Neuronal stem cell (in vitro differentiated cells): Measurements from ENCODE around the gene GJA9. TPM values are rescaled to one million over a fixed set of nuclear protein-coding genes. Genes with fewer than 3 reads are reported as not detected.

Source experiments
- DNase-seq: peaks from one replicate; pipeline ENCODE4 v3.0.0-alpha.2; 2013; ENCODE audit warnings: low spot score
- H2AFZ ChIP-seq: one replicate; pipeline ENCODE4 v1.6.1; 2013; ENCODE audit warnings: mild to moderate bottlenecking, low read length, inconsistent platforms
- H2AK5ac ChIP-seq: 2 replicates; pipeline ENCODE4 v1.6.1; 2013; ENCODE audit warnings: low read depth, mild to moderate bottlenecking, inconsistent platforms, low read length, moderate library complexity, mixed read lengths
- H2BK120ac ChIP-seq: 2 replicates; pipeline ENCODE4 v1.6.1; 2013; ENCODE audit warnings: low read depth, mild to moderate bottlenecking, inconsistent platforms, low read length, moderate library complexity, mixed read lengths
- H2BK12ac ChIP-seq: one replicate; pipeline ENCODE4 v1.6.1; 2013; ENCODE audit warnings: low read length, inconsistent platforms
- H2BK15ac ChIP-seq: 2 replicates; pipeline ENCODE4 v1.6.1; 2013; ENCODE audit warnings: mild to moderate bottlenecking, low read length, inconsistent platforms, mixed read lengths
- H2BK5ac ChIP-seq: one replicate; pipeline ENCODE4 v1.6.1; 2013; ENCODE audit warnings: inconsistent platforms, mild to moderate bottlenecking, low read length, moderate library complexity
- H3K14ac ChIP-seq: one replicate; pipeline ENCODE4 v1.6.1; 2013; ENCODE audit warnings: low read length, inconsistent platforms
- H3K18ac ChIP-seq: 2 replicates; pipeline ENCODE4 v1.6.1; 2013; ENCODE audit warnings: low read length, inconsistent platforms
- H3K23ac ChIP-seq: 2 replicates; pipeline ENCODE4 v1.6.1; 2013; ENCODE audit warnings: low read depth, mild to moderate bottlenecking, mixed read lengths, low read length, inconsistent platforms; ENCODE audit not compliant: poor library complexity
- H3K27ac ChIP-seq: replicated peaks from 3 replicates; pipeline ENCODE4 v1.5.1; 2013; ENCODE audit warnings: low read length, inconsistent platforms
- H3K27me3 ChIP-seq, 3 experiments: 2 replicates each; pipeline ENCODE4 v1.6.1; 2013; ENCODE audit warnings: low read length in 3 of 3, mild to moderate bottlenecking in 2 of 3, inconsistent platforms in 1 of 3, low read depth in 1 of 3, mixed read lengths in 1 of 3, moderate library complexity in 1 of 3; ENCODE audit not compliant: control insufficient read depth in 3 of 3, insufficient read depth in 3 of 3
- H3K36me3 ChIP-seq, 2 donors: replicated peaks in 1 of 2; 2 replicates each; pipeline ENCODE4 v1.6.1; 2013; ENCODE audit warnings: low read length in 2 of 2; ENCODE audit not compliant: control insufficient read depth in 2 of 2, insufficient read depth in 2 of 2
- H3K4ac ChIP-seq: 2 replicates; pipeline ENCODE4 v1.6.1; 2013; ENCODE audit warnings: inconsistent platforms, mild to moderate bottlenecking, low read length, moderate library complexity
- H3K4me1 ChIP-seq, 2 donors: 1 replicate in 1 of 2; 2 replicates in 1 of 2; pipeline ENCODE4 v1.6.1; 2013; ENCODE audit warnings: low read length in 2 of 2, low read depth in 1 of 2; ENCODE audit not compliant: control insufficient read depth in 2 of 2, insufficient read depth in 1 of 2
- H3K4me2 ChIP-seq: one replicate; pipeline ENCODE4 v1.6.1; 2013; ENCODE audit warnings: mild to moderate bottlenecking, low read length, inconsistent platforms; ENCODE audit not compliant: insufficient read depth, poor library complexity, severe bottlenecking
- H3K4me3 ChIP-seq, 2 donors: 2 replicates each; pipeline ENCODE4 v1.5.1; 2013; ENCODE audit warnings: low read length in 2 of 2, mild to moderate bottlenecking in 2 of 2, inconsistent platforms in 1 of 2, moderate library complexity in 1 of 2
- H3K79me1 ChIP-seq: one replicate; pipeline ENCODE4 v1.6.1; 2013; ENCODE audit warnings: low read depth, mild to moderate bottlenecking, inconsistent platforms, low read length, moderate library complexity
- H3K9ac ChIP-seq: one replicate; pipeline ENCODE4 v1.6.1; 2013; ENCODE audit warnings: mild to moderate bottlenecking, low read depth, low read length, inconsistent platforms; ENCODE audit not compliant: poor library complexity
- H3K9me3 ChIP-seq, 2 donors: replicated peaks in 1 of 2; 2 replicates each; pipeline versions ENCODE3 to v1.6.1; 2013; ENCODE audit warnings: low read length in 2 of 2, mild to moderate bottlenecking in 2 of 2, inconsistent platforms in 1 of 2, low read depth in 1 of 2, mixed read lengths in 1 of 2, moderate library complexity in 1 of 2; ENCODE audit not compliant: control insufficient read depth in 2 of 2, insufficient read depth in 1 of 2
- H4K8ac ChIP-seq: one replicate; pipeline ENCODE4 v1.6.1; 2013; ENCODE audit warnings: low read depth, mild to moderate bottlenecking, inconsistent platforms, low read length, moderate library complexity
- H4K91ac ChIP-seq: one replicate; pipeline ENCODE4 v1.6.1; 2013; ENCODE audit warnings: low read length, low read depth, mild to moderate bottlenecking, inconsistent platforms; ENCODE audit not compliant: poor library complexity
- WGBS, 2 donors: extraction: QIAGEN DNeasy Blood & Tissue Kit; methylation state at CpG; one replicate each; pipeline ENCODE4 v1.1.7; 2013; ENCODE audit warnings: missing lambda C conversion rate in 2 of 2, mixed read lengths in 1 of 2; ENCODE audit not compliant: insufficient read length in 2 of 2, insufficient replicate concordance in 1 of 2; ENCODE audit errors: extremely low coverage in 2 of 2; 5-methylcytosine and 5-hydroxymethylcytosine counted together
- small RNA-seq: library from polyadenylated mRNA; stranded (forward); fragments of <200 nt; extraction: miRNeasy Mini kit (QIAGEN cat#:217004); gene quantifications from one replicate; pipeline ENCODE3, GENCODE V24; 2013; ENCODE audit not compliant: insufficient read depth

Gene GJA9

GRCh38 chr1:38827318-38827717 lies 54.1 kb downstream of the GJA9 start:
- no peak overlapping the region for H3K4me2 ChIP-seq
- H2BK120ac ChIP-seq = no peak overlapping the region
- H3K27ac ChIP-seq = no peak overlapping the region
- no CpG with 5 or more reads among the region's 2 CpGs for WGBS, 2 donors
- DNase-seq = no peak
- no peaks in the 10 kb centered on the region for H3K36me3 ChIP-seq
- no peak overlapping the region for H3K4me3 ChIP-seq
- H3K9me3 ChIP-seq = no peaks in the 10 kb centered on the region
- H3K23ac ChIP-seq = no peak overlapping the region
- peaks cover 0 to 44% (median 0%) of the 10 kb centered on the region in 3 experiments for H3K27me3 ChIP-seq
- no peak overlapping the region for H3K18ac ChIP-seq
- no peak overlapping the region for H2BK12ac ChIP-seq
- peaks cover under 1 to 8% of the 10 kb centered on the region in 2 donors for H3K4me1 ChIP-seq
- no peak overlapping the region for H2BK5ac ChIP-seq
- H4K8ac ChIP-seq = no peak overlapping the region
- H2BK15ac ChIP-seq = no peak overlapping the region
- no peak overlapping the region for H3K4ac ChIP-seq
- no peak overlapping the region for H2AK5ac ChIP-seq
- no peak overlapping the region for H3K14ac ChIP-seq
- H3K9ac ChIP-seq = no peak overlapping the region
- H4K91ac ChIP-seq = no peak overlapping the region
- no peak overlapping the region for H2AFZ ChIP-seq
- no peaks in the 10 kb centered on the region for H3K79me1 ChIP-seq

GRCh38 chr1:38826886-38827285 lies 54.5 kb downstream of the GJA9 start:
- Histone ChIP-seq H3K4ac (no peak overlapping the region), H3K79me1 (no peaks in the 10 kb centered on the region), H3K18ac (no peak overlapping the region), H3K27ac (no peak overlapping the region), H3K4me2 (no peak overlapping the region), H3K36me3 (no peaks in the 10 kb centered on the region), H3K4me1 (peaks cover 5 to 10% of the 10 kb centered on the region in 2 donors), H2BK5ac (no peak overlapping the region), H2AFZ (no peak overlapping the region), H3K9ac (no peak overlapping the region), H3K9me3 (no peaks in the 10 kb centered on the region), H3K14ac (no peak overlapping the region), H2BK15ac (no peak overlapping the region), H2BK120ac (no peak overlapping the region), H4K8ac (no peak overlapping the region), H3K23ac (no peak overlapping the region), H4K91ac (no peak overlapping the region), H2BK12ac (no peak overlapping the region), H3K4me3 (no peak overlapping the region), H2AK5ac (no peak overlapping the region), H3K27me3 (peaks cover 0 to 48% (median 0%) of the 10 kb centered on the region in 3 experiments)
- DNase-seq = no peak

GRCh38 chr1:38826262-38826661 lies 55.1 kb downstream of the GJA9 start:
- Histone ChIP-seq H3K36me3 (no peaks in the 10 kb centered on the region), H2AFZ (no peak overlapping the region), H2AK5ac (no peak overlapping the region), H3K4me2 (no peak overlapping the region), H3K4me1 (peaks cover 5 to 10% of the 10 kb centered on the region in 2 donors), H2BK15ac (no peak overlapping the region), H3K4ac (no peak overlapping the region), H2BK120ac (no peak overlapping the region), H3K9me3 (no peaks in the 10 kb centered on the region), H3K79me1 (no peaks in the 10 kb centered on the region), H3K27ac (no peak overlapping the region), H3K14ac (no peak overlapping the region), H4K8ac (no peak overlapping the region), H3K18ac (no peak overlapping the region), H2BK12ac (no peak overlapping the region), H2BK5ac (no peak overlapping the region), H3K27me3 (peaks cover 0 to 55% (median 0%) of the 10 kb centered on the region in 3 experiments), H3K4me3 (no peak overlapping the region), H3K23ac (no peak overlapping the region), H4K91ac (no peak overlapping the region), H3K9ac (no peak overlapping the region)
- WGBS, 2 donors = no CpG with 5 or more reads among the region's 3 CpGs
- DNase-seq = no peak

Small RNA genes lying within 50 kb of the gene (small RNA-seq; reads per million reads assigned to genes)
- not detected for gene GJA9-MYCBP
- not detected for gene RNU6-605P
